ENCODE results near the gene EHBP1L1. TPM values are rescaled to one million over a fixed set of nuclear protein-coding genes. Genes with fewer than 3 reads are reported as not detected.

Gene EHBP1L1
- total RNA-seq, 1 experiment from 2014 or later, result 105 TPM

GRCh38 chr11:65625628-65626342, 49.9 kb downstream of the EHBP1L1 start:
- RAD21 ChIA-PET (ENCODE audit: low non-redundant PET in 1 of 2, low total read pairs in 2 of 2, uncharacterized antibody in 2 of 2, unreplicated experiment in 2 of 2), result interaction anchor here in 1 of 2 experiments (0.6 to 0.8 kb wide), 2 partner anchors 38 to 70 kb away, joined by 3 to 6 read pairs; no protein-coding TSS in a partner anchor
- Histone ChIP-seq H4K20me1 (ENCODE audit: insufficient read depth) (no peaks in the 10 kb centered on the region), H3K27ac (ENCODE audit: low read depth, low read length) (no peak overlapping the region; the same call in 1 of the 2 replicates)

More at GRCh38 chr11:65625628-65626342, 49.9 kb downstream of the EHBP1L1 start:
- H3K36me3 ChIP-seq (ENCODE audit: control insufficient read depth in 1 of 2, insufficient read depth in 2 of 2, low read length in 2 of 2), result peaks cover 23 to 31% of the 10 kb centered on the region in 2 experiments; a peak in 3 of 4 replicates
- no peaks in the 10 kb centered on the region for H3K27me3 ChIP-seq (ENCODE audit: insufficient read depth, low read length)
- peak; percentile 49 to 60 (median 51); a peak in 5 of 6 replicates for TF ChIP-seq CTCF (IDR thresholded peaks at IDR 0.05 in 2 of 3, conservative IDR thresholded peaks at IDR 0.05 in 1 of 3; ENCODE audit: borderline replicate concordance in 1 of 3, insufficient read depth in 1 of 3, low read depth in 2 of 3, low read length in 2 of 3)
- no peak for TF ChIP-seq REST (IDR thresholded peaks at IDR 0.05; ENCODE audit: low read depth)
- TF ChIP-seq EGR1 (IDR thresholded peaks at IDR 0.05; ENCODE audit: low read depth), result no peak
- peak; percentile 68 for TF ChIP-seq RAD21 (IDR thresholded peaks at IDR 0.05; ENCODE audit: low read depth)
- TF ChIP-seq YY1 (IDR thresholded peaks at IDR 0.05; ENCODE audit: extremely low read depth, insufficient replicate concordance, low read depth, low read length), result no peak
- no peaks in the 10 kb centered on the region for H3K9me2 ChIP-seq (ENCODE audit: insufficient read depth)
- no peak for DNase-seq (ENCODE audit: low read depth, low spot score)
- H2AFZ ChIP-seq (ENCODE audit: low read depth, low read length, poor library complexity, severe bottlenecking), result no peak overlapping the region
- no peaks in the 10 kb centered on the region for H3K9me3 ChIP-seq (ENCODE audit: control insufficient read depth in 1 of 2, insufficient read depth in 1 of 2, low read depth in 1 of 2, low read length in 2 of 2)
- peak; percentile 79 for ATAC-seq
- intact Hi-C loops (cut with micrococcal nuclease), result no loop called here
- ChIA-PET POLR2A (interaction anchor here (0.9 kb wide), 1 partner anchor 11 kb away, joined by 3 read pairs; the partner anchor contains the start of gene PCNX3), CTCF (interaction anchor here (1.3 to 1.6 kb wide), 3 partner anchors 10 to 144 kb away, joined by 4 to 6 read pairs (median 4); partner anchors contain the start of genes PCNX3 and SIPA1)
- H3K9ac ChIP-seq (ENCODE audit: low read length), result no peak overlapping the region
- H3K4me1 ChIP-seq (ENCODE audit: control insufficient read depth in 1 of 2, insufficient read depth in 2 of 2, low read length in 2 of 2), result no peaks in the 10 kb centered on the region
- no peaks in the 10 kb centered on the region for H3K79me2 ChIP-seq (ENCODE audit: insufficient read depth, low read length)
- H3K4me2 ChIP-seq (ENCODE audit: low read length), result no peak overlapping the region
- no TSS peak for BruUV-seq (replicated peaks)
- no peak overlapping the region for H3K4me3 ChIP-seq (replicated peaks in 1 of 2; ENCODE audit: low read depth in 1 of 2, low read length in 2 of 2)
